Caco-2 (cell line): Measurements from ENCODE around the gene PSG3. TPM values are rescaled to one million over a fixed set of nuclear protein-coding genes. Genes with fewer than 3 reads are reported as not detected.

Experiments used
- BruUV-seq: library from RNA; stranded (reverse); fragments of 400-500 nt; replicated peaks from 2 replicates; lab custom pipeline; 2021; lab: Mats Ljungman, UMichigan
- CTCF ChIA-PET: fragments of 300-600 bp; sonication (Branson Sonifier 250); formaldehyde crosslinking; loops from one replicate; lab custom pipeline; 2022; ENCODE audit warnings: antibody characterized with exemption; lab: Charles Lee
- POLR2A ChIA-PET: fragments of 300-600 bp; sonication (Branson Sonifier 250); formaldehyde crosslinking; loops from one replicate; lab custom pipeline; 2022; ENCODE audit warnings: antibody characterized with exemption; lab: Charles Lee
- DNase-seq, 2 experiments: peaks; one replicate each; pipeline versions ENCODE4 v3.0.0 to v3.0.0-alpha.2; 2020 to 2022
- H3K27me3 ChIP-seq: replicated peaks from 2 replicates; pipeline ENCODE4 v1.6.0; 2011; ENCODE audit warnings: low read length; ENCODE audit not compliant: control insufficient read depth, insufficient read depth
- H3K36me3 ChIP-seq: 2 replicates; pipeline ENCODE4 v1.5.1; 2011; ENCODE audit warnings: low read length; ENCODE audit not compliant: control insufficient read depth, insufficient read depth
- H3K4me1 ChIP-seq: fragments of 250-450 bp; sonication (Bioruptor Pico); 2 replicates; pipeline ENCODE4 v1.5.1; 2020; ENCODE audit warnings: mild to moderate bottlenecking
- H3K4me3 ChIP-seq: 2 replicates; pipeline ENCODE4 v1.5.1; 2011; ENCODE audit warnings: low read depth, mild to moderate bottlenecking, control low read depth, low read length
- H3K9me3 ChIP-seq: fragments of 250-450 bp; sonication (Bioruptor Pico); 2 replicates; pipeline ENCODE4 v1.5.1; 2020; ENCODE audit warnings: mild to moderate bottlenecking, moderate library complexity
- H3K27ac Mint-ChIP-seq: one replicate; pipeline ENCODE4 v1.8.0; 2022; ENCODE audit warnings: mixed read lengths; ENCODE audit not compliant: unreplicated experiment
- H3K27me3 Mint-ChIP-seq: one replicate; pipeline ENCODE4 v1.8.0; 2022; ENCODE audit warnings: mixed read lengths; ENCODE audit not compliant: insufficient read depth, unreplicated experiment
- H3K36me3 Mint-ChIP-seq: one replicate; pipeline ENCODE4 v1.8.0; 2022; ENCODE audit warnings: mild to moderate bottlenecking, mixed read lengths; ENCODE audit not compliant: insufficient read depth, unreplicated experiment
- H3K4me1 Mint-ChIP-seq: one replicate; pipeline ENCODE4 v1.8.0; 2022; ENCODE audit warnings: low read depth, mixed read lengths; ENCODE audit not compliant: unreplicated experiment
- H3K4me3 Mint-ChIP-seq: one replicate; pipeline ENCODE4 v1.8.0; 2022; ENCODE audit warnings: mild to moderate bottlenecking, moderate library complexity, mixed read lengths; ENCODE audit not compliant: unreplicated experiment
- H3K9me3 Mint-ChIP-seq: one replicate; pipeline ENCODE4 v1.8.0; 2022; ENCODE audit warnings: mixed read lengths; ENCODE audit not compliant: unreplicated experiment
- CTCF ChIP-seq, 2 experiments: fragments of 200-600 bp in 1 of 2; IDR thresholded peaks; 1 replicate in 1 of 2; 2 replicates in 1 of 2; pipeline versions ENCODE4 v1.5.1 to v1.8.0; 2011 to 2022; ENCODE audit warnings: antibody characterized with exemption in 1 of 2, control low read depth in 1 of 2, inconsistent platforms in 1 of 2, low read depth in 1 of 2, low read length in 1 of 2, mild to moderate bottlenecking in 1 of 2, moderate library complexity in 1 of 2; ENCODE audit not compliant: insufficient read depth in 1 of 2, severe bottlenecking in 1 of 2, unreplicated experiment in 1 of 2
- intact Hi-C: fragments of 100-400 bp; cut with micrococcal nuclease; formaldehyde crosslinking; loops from one replicate; pipeline ENCODE4 v1.10.0; 2022; ENCODE audit not compliant: unreplicated experiment
- total RNA-seq: library from RNA; stranded (reverse); gene quantifications from 2 replicates; pipeline ENCODE4 v1.2.3, GENCODE V29; 2022

PSG3 gene
- total RNA-seq, 1 experiment from 2014 or later: not detected

DNA sequence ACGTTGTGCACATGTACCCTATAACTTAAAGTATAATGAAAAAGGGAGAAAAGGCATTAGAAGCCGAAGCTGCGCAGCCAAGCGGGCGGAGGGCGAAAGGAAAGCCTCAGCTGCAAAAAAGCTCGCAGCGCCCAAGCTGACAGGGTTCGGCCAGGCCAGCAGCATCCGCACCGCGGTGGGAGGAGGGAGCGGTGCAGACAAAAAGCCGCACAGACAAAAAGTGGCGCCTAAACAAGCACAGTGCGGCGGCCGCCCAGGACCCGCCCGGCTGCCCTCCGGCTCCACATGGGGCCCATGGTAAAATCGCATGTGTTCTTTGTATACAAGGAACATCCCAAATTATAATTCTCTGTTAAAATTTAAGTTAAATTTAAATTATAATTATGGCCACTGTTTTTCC is 42.4 kb downstream of the PSG3 start:
- no peaks in the 10 kb centered on the region for H3K36me3 Mint-ChIP-seq
- Histone ChIP-seq H3K27me3 (no peaks in the 10 kb centered on the region), H3K36me3 (no peaks in the 10 kb centered on the region), H3K9me3 (peaks cover 15% of the 10 kb centered on the region), H3K4me3 (no peak overlapping the region), H3K4me1 (no peaks in the 10 kb centered on the region)
- CTCF ChIA-PET: no interaction called here
- TF ChIP-seq CTCF (IDR thresholded peaks at IDR 0.05; ENCODE audit: insufficient read depth in 1 of 2, low read depth in 1 of 2, low read length in 1 of 2, severe bottlenecking in 1 of 2, unreplicated experiment in 1 of 2): no peak
- no TSS peak for BruUV-seq
- intact Hi-C loops: no loop called here
- no peaks in the 10 kb centered on the region for H3K4me1 Mint-ChIP-seq
- DNase-seq: no peak
- peaks cover 3% of the 10 kb centered on the region for H3K27me3 Mint-ChIP-seq
- no peak overlapping the region for H3K27ac Mint-ChIP-seq
- H3K9me3 Mint-ChIP-seq: peaks cover 9% of the 10 kb centered on the region
- POLR2A ChIA-PET: no interaction called here
- no peak overlapping the region for H3K4me3 Mint-ChIP-seq

GRCh38 chr19:42695811-42696503 is 44.3 kb downstream of the PSG3 start:
- no peak overlapping the region for H3K4me3 Mint-ChIP-seq
- no peaks in the 10 kb centered on the region for H3K4me1 Mint-ChIP-seq
- intact Hi-C loops: no loop called here
- no TSS peak for BruUV-seq
- ChIA-PET POLR2A (no interaction called here), CTCF (interaction anchor here (0.8 kb wide), 1 partner anchor 45 kb away, joined by 3 read pairs; no protein-coding TSS in a partner anchor)
- no peaks in the 10 kb centered on the region for H3K36me3 Mint-ChIP-seq
- H3K27ac Mint-ChIP-seq: no peak overlapping the region
- no peak for TF ChIP-seq CTCF (IDR thresholded peaks at IDR 0.05; ENCODE audit: insufficient read depth in 1 of 2, low read depth in 1 of 2, low read length in 1 of 2, severe bottlenecking in 1 of 2, unreplicated experiment in 1 of 2)
- no peaks in the 10 kb centered on the region for H3K4me1 ChIP-seq
- no peaks in the 10 kb centered on the region for H3K27me3 ChIP-seq
- peaks cover 17% of the 10 kb centered on the region for H3K9me3 ChIP-seq
- H3K27me3 Mint-ChIP-seq: peaks cover 3% of the 10 kb centered on the region
- H3K9me3 Mint-ChIP-seq: peaks cover 9% of the 10 kb centered on the region
- DNase-seq: no peak
- no peak overlapping the region for H3K4me3 ChIP-seq
- no peaks in the 10 kb centered on the region for H3K36me3 ChIP-seq

DNA sequence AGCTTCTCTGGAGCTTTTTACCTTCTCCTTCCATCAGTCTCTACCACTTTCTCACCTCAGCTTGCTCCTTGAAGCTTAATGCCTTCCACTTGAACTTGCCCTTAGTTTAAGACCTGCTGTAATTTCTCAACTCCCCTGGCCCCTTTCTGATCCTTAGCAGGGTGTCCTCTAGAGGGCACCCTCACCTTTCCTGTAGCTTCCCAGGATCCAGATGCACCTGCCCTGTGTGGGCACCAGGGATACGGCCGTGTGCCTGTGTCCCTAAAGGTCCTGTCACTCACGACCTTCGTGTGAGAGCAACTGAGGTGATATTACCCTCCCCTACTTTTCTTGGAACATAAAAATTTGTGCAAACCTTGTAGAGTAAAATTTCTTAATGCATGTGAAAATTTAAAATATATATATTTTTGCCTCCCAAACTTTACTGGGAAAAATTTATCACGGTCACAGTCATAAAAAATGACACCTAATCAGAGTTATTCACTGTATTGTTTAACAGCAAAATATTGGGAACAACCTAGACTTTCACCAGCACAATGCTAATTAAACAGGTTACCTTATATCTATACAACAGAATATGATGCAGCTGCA is 46.4 kb downstream of the PSG3 start:
- Mint-ChIP-seq H3K27ac (no peak overlapping the region), H3K4me1 (no peaks in the 10 kb centered on the region), H3K27me3 (peaks cover 3% of the 10 kb centered on the region), H3K9me3 (peaks cover 9% of the 10 kb centered on the region), H3K4me3 (no peak overlapping the region), H3K36me3 (no peaks in the 10 kb centered on the region)
- H3K4me3 ChIP-seq: no peak overlapping the region
- peak; percentile 64 to 69 for DNase-seq
- peaks cover 14% of the 10 kb centered on the region for H3K9me3 ChIP-seq
- no peaks in the 10 kb centered on the region for H3K27me3 ChIP-seq
- no TSS peak for BruUV-seq
- peak; percentile 48 to 63 for TF ChIP-seq CTCF (IDR thresholded peaks at IDR 0.05; ENCODE audit: insufficient read depth in 1 of 2, low read depth in 1 of 2, low read length in 1 of 2, severe bottlenecking in 1 of 2, unreplicated experiment in 1 of 2)
- no peaks in the 10 kb centered on the region for H3K4me1 ChIP-seq
- no peaks in the 10 kb centered on the region for H3K36me3 ChIP-seq
- intact Hi-C loops: no loop called here
- POLR2A ChIA-PET: no interaction called here
- CTCF ChIA-PET: interaction anchor here (0.7 to 1.5 kb wide), 3 partner anchors 10 to 83 kb away, joined by 3 to 4 read pairs (median 4); no protein-coding TSS in a partner anchor
